Activated gamma-delta T cell (primary cell): Measurements from ENCODE around the gene KCNMB1.

Experiments used
- DNase-seq: peaks from one replicate; lab custom pipeline; 2025; lab: John Stamatoyannopoulos, UW

Gene KCNMB1

GRCh38 chr5:170414786-170415185 lies 25.6 kb upstream of the KCNMB1 start:
- no peak for DNase-seq

GRCh38 chr5:170413897-170414296 lies 24.7 kb upstream of the KCNMB1 start:
- DNase-seq = no peak

GRCh38 chr5:170411100-170411499 lies 21.9 kb upstream of the KCNMB1 start:
- DNase-seq = no peak

GRCh38 chr5:170410401-170410800 lies 21.2 kb upstream of the KCNMB1 start:
- DNase-seq = no peak

- DNase-seq = no peak
Measured at GRCh38 chr5:170408877-170409660, 19.9 kb upstream of the KCNMB1 start.

GRCh38 chr5:170408226-170408625 lies 19.1 kb upstream of the KCNMB1 start:
- no peak for DNase-seq

- DNase-seq = no peak
Measured at GRCh38 chr5:170407062-170407461, 17.9 kb upstream of the KCNMB1 start.

GRCh38 chr5:170405817-170406216 lies 16.6 kb upstream of the KCNMB1 start:
- no peak for DNase-seq

- no peak for DNase-seq
Measured at GRCh38 chr5:170404398-170404797, 15.2 kb upstream of the KCNMB1 start.

GRCh38 chr5:170403675-170404074 lies 14.5 kb upstream of the KCNMB1 start:
- no peak for DNase-seq

- no peak for DNase-seq
Measured at GRCh38 chr5:170402508-170402907, 13.3 kb upstream of the KCNMB1 start.

GRCh38 chr5:170397059-170397458 lies 7.9 kb upstream of the KCNMB1 start:
- no peak for DNase-seq

- DNase-seq = no peak
Measured at GRCh38 chr5:170393958-170394357, 4.8 kb upstream of the KCNMB1 start.

GRCh38 chr5:170393235-170393634 lies 4.1 kb upstream of the KCNMB1 start:
- DNase-seq = no peak

GRCh38 chr5:170390472-170390871 lies 1.3 kb upstream of the KCNMB1 start:
- DNase-seq = no peak

- DNase-seq = no peak
Measured at GRCh38 chr5:170389550-170389892, 354 bp upstream of the KCNMB1 start.

- DNase-seq = no peak
Measured at GRCh38 chr5:170387775-170388639, 1.2 kb downstream of the KCNMB1 start.

GRCh38 chr5:170386743-170387395 lies 2.3 kb downstream of the KCNMB1 start:
- no peak for DNase-seq

GRCh38 chr5:170383227-170383626 lies 5.9 kb downstream of the KCNMB1 start:
- no peak for DNase-seq

- no peak for DNase-seq
Measured at GRCh38 chr5:170382790-170383189, 6.4 kb downstream of the KCNMB1 start.

GRCh38 chr5:170380361-170380951 lies 8.7 kb downstream of the KCNMB1 start:
- no peak for DNase-seq

- no peak for DNase-seq
Measured at GRCh38 chr5:170378740-170379139, 10.4 kb downstream of the KCNMB1 start.
